HEK293T (cell line): ENCODE data around the gene NME4.
"Not testable (repeated sequence)": the region's sequence is repeated elsewhere in the genome, so short reads cannot be mapped to it uniquely, and the experiment has no call there.

Experiments
- CTCF ChIA-PET: fragments of 350-600 bp; formaldehyde crosslinking; extraction: SDS; loops from one replicate; lab custom pipeline; 2021; ENCODE audit warnings: antibody characterized with exemption, inconsistent platforms; lab: Yijun Ruan, JAX
- POLR2A ChIA-PET: fragments of 350-600 bp; formaldehyde crosslinking; extraction: SDS; loops from one replicate; lab custom pipeline; 2020; ENCODE audit warnings: antibody characterized with exemption, inconsistent platforms; lab: Yijun Ruan, JAX
- DNase-seq: peaks from one replicate; pipeline ENCODE4 v3.0.0; 2012; ENCODE audit warnings: mixed read lengths; ENCODE audit errors: extremely low spot score
- ARNT ChIP-seq: fragments of 450-650 bp; IDR thresholded peaks from 2 replicates; pipeline ENCODE4 v1.6.1; 2017; ENCODE audit warnings: mild to moderate bottlenecking
- BHLHE40 ChIP-seq: fragments of 450-650 bp; IDR thresholded peaks from 2 replicates; pipeline ENCODE4 v1.6.1; 2016; ENCODE audit warnings: mild to moderate bottlenecking, moderate library complexity, borderline replicate concordance
- CTBP1 ChIP-seq: fragments of 450-650 bp; IDR thresholded peaks from 2 replicates; pipeline ENCODE4 v1.6.1; 2016; ENCODE audit warnings: borderline replicate concordance
- ELF4 ChIP-seq: fragments of 450-650 bp; IDR thresholded peaks from 2 replicates; pipeline ENCODE4 v1.6.1; 2017; ENCODE audit warnings: antibody characterized with exemption
- FOXA1 ChIP-seq: fragments of 450-650 bp; IDR thresholded peaks from 2 replicates; pipeline ENCODE4 v1.6.1; 2016; ENCODE audit warnings: mild to moderate bottlenecking
- FOXK2 ChIP-seq: fragments of 450-650 bp; IDR thresholded peaks from 2 replicates; pipeline ENCODE4 v1.6.1; 2016; ENCODE audit warnings: mild to moderate bottlenecking
- FOXM1 ChIP-seq: fragments of 450-650 bp; IDR thresholded peaks from 2 replicates; pipeline ENCODE4 v1.6.1; 2017; ENCODE audit warnings: mild to moderate bottlenecking, borderline replicate concordance
- HDGF ChIP-seq: fragments of 450-650 bp; IDR thresholded peaks from 2 replicates; pipeline ENCODE4 v1.6.1; 2017; ENCODE audit warnings: antibody characterized with exemption, borderline replicate concordance
- L3MBTL2 ChIP-seq: fragments of 450-650 bp; conservative IDR thresholded peaks from 2 replicates; pipeline ENCODE4 v1.6.1; 2016; ENCODE audit warnings: mild to moderate bottlenecking
- LEF1 ChIP-seq: fragments of 450-650 bp; IDR thresholded peaks from 2 replicates; pipeline ENCODE4 v1.6.1; 2017; ENCODE audit warnings: mild to moderate bottlenecking, borderline replicate concordance
- NFRKB ChIP-seq: fragments of 450-650 bp; IDR thresholded peaks from 2 replicates; pipeline ENCODE4 v1.6.1; 2016; ENCODE audit warnings: mild to moderate bottlenecking, moderate library complexity
- SP1 ChIP-seq: fragments of 450-650 bp; IDR thresholded peaks from 2 replicates; pipeline ENCODE4 v1.6.1; 2017
- SUZ12 ChIP-seq: fragments of 450-650 bp; IDR thresholded peaks from 2 replicates; pipeline ENCODE4 v1.6.1; 2016; ENCODE audit warnings: mild to moderate bottlenecking
- TARDBP ChIP-seq: fragments of 450-650 bp; IDR thresholded peaks from 2 replicates; pipeline ENCODE4 v1.6.1; 2016
- ZNF384 ChIP-seq: fragments of 450-650 bp; IDR thresholded peaks from 2 replicates; pipeline ENCODE4 v1.6.1; 2016
- TF ChIP-seq, protein P1 (sequence below): fragments of 450-650 bp; IDR thresholded peaks from 2 replicates; pipeline ENCODE4 v1.6.1; 2016

The NME4 gene

DNA sequence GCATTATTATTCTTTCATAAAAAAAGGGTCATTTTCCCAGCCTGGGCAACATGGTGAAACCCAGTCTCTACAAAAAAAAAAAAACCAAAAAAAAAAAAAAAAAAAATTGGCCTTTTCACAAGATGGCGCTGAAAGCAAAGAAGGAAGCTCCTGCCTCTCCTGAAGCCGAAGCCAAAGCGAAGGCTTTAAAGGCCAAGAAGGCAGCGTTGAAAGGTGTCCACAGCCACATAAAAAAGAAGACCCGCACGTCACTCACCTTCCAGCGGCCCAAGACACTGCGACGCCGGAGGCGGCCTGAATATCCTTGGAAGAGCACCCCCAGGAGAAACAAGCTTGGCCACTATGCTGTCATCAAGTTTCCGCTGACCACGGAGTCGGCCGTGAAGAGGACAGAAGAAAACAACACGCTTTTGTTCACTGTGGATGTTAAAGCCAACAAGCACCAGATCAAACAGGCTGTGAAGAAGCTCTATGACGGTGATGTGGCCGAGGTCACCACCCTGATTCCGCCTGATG, 10.3 kb upstream of the NME4 start:
- DNase-seq = no peak
- ChIA-PET CTCF (interaction anchor here (0.6 to 0.7 kb wide), 3 partner anchors 35 to 113 kb away, joined by 3 to 4 read pairs (median 3); no protein-coding TSS in a partner anchor), POLR2A (no interaction called here)
- TF ChIP-seq LEF1 = no peak
- no peak for TF ChIP-seq HDGF
- no peak for TF ChIP-seq ELF4
- TF ChIP-seq BHLHE40 = no peak
- TF ChIP-seq ZNF384 = peak; percentile 97
- no peak for TF ChIP-seq FOXM1
- no peak for TF ChIP-seq FOXK2

DNA sequence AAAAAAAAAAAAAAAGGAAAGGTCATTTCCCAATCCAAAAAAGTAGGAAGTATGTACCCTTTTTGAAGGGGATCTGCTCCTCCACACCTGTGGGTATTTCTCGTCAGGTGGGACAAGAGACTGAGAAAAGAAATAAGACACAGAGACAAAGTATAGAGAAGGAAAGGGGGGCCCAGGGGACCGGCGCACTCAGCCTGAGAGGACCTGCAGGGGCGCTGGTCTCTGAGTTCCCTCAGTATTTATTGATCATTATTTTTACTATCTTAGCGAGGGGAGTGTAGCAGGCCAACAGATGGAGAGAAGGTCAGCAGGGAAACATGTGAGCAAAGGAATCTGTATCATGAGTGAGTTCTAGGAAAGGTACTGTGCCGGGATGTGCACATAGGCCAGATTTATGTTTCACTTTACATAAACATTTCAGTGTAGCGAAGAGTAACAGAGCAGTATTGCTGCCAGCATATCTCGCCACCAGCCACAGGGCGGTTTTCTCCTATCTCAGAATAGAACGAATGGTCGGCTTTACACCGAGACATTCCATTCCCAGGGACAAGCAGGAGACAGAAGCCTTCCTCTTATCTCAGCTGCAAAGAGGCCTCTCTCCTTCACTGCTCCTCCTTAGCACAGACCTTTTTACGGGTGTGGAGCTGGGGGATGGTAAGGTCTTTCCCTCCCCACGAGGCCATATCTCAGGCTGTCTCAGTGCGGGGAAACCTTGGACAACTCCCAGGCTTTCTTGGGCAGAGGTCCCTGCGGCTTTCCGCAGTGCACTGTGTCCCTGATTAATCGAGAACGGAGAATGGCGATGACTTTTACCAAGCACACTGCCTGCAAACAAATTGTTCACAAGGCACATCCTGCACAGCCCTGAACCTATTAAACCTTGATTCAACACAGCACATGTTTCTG, 9.0 kb upstream of the NME4 start:
- TF ChIP-seq ZNF384 = peak; percentile 59; the same call in 1 of the 2 replicates
- CTCF ChIA-PET, DNase-seq: not testable (repeated sequence)
- POLR2A ChIA-PET = interaction anchor here (1.7 kb wide), 1 partner anchor 10 kb away, joined by 4 read pairs; no protein-coding TSS in a partner anchor

DNA sequence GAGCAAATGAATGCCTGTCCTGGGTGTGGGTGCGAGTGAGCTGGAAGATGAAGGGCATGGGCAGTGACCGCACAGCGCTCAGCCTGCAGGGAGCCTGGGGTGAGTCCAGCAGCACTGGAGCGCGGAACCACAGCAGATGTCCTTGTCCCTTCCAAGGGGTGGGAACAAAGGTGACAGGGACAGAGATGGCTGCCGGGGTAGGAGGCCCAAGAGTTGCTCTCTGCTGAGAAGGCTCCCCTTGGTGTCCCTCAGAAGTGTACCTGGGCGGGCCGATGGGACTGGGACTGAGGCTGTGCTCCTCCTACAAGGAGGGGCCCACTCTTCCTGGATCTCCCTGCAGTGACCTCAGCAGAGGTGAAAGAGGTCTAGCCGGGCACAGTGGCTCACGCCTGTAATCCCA, 7.6 kb upstream of the NME4 start:
- POLR2A ChIA-PET = interaction anchor here (1.7 kb wide), 1 partner anchor 9 kb away, joined by 4 read pairs; no protein-coding TSS in a partner anchor
- CTCF ChIA-PET = interaction anchor here (1.0 to 1.2 kb wide), 2 partner anchors 101 to 211 kb away, joined by 3 read pairs; no protein-coding TSS in a partner anchor
- TF ChIP-seq CTBP1 (no peak), SUZ12 (no peak), BHLHE40 (no peak), SP1 (no peak), L3MBTL2 (no peak), FOXK2 (no peak), FOXM1 (no peak), NFRKB (no peak), ELF4 (no peak), FOXA1 (no peak), ZNF384 (no peak), ARNT (no peak)
- TF ChIP-seq, protein P1, sequence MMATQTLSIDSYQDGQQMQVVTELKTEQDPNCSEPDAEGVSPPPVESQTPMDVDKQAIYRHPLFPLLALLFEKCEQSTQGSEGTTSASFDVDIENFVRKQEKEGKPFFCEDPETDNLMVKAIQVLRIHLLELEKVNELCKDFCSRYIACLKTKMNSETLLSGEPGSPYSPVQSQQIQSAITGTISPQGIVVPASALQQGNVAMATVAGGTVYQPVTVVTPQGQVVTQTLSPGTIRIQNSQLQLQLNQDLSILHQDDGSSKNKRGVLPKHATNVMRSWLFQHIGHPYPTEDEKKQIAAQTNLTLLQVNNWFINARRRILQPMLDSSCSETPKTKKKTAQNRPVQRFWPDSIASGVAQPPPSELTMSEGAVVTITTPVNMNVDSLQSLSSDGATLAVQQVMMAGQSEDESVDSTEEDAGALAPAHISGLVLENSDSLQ = no peak
- DNase-seq = no peak

DNA sequence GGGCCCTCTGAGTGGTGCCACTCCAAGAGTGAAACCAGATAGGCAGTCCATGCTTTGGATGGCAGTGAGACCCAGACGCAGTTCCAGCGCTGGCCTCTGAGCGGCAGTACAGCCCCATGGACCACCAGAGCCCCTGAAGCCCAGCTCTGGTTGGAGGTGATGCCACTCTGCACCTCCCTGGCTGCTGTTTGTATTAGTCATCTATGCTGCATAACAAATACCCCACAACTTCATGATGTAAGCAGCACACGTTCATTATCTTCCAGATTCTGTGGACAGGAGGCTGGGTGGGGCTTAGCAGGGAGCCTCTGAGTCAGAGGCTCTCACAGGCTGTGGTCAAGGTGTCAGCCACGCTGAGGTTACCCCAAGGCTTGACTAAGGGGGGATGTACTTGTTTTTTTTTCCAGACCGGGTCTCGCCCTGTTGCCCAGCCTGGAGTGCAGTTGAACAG, 5.1 kb upstream of the NME4 start:
- TF ChIP-seq BHLHE40 = no peak
- TF ChIP-seq, protein P1 = peak; percentile 35; the same call in 1 of the 2 replicates
- DNase-seq = peak; percentile 79
- CTCF ChIA-PET = interaction anchor here (1.0 kb wide), 1 partner anchor 104 kb away, joined by 3 read pairs; no protein-coding TSS in a partner anchor
- POLR2A ChIA-PET = interaction anchor here (1.0 to 1.9 kb wide), 2 partner anchors 9 to 96 kb away, joined by 6 to 7 read pairs; no protein-coding TSS in a partner anchor

DNA sequence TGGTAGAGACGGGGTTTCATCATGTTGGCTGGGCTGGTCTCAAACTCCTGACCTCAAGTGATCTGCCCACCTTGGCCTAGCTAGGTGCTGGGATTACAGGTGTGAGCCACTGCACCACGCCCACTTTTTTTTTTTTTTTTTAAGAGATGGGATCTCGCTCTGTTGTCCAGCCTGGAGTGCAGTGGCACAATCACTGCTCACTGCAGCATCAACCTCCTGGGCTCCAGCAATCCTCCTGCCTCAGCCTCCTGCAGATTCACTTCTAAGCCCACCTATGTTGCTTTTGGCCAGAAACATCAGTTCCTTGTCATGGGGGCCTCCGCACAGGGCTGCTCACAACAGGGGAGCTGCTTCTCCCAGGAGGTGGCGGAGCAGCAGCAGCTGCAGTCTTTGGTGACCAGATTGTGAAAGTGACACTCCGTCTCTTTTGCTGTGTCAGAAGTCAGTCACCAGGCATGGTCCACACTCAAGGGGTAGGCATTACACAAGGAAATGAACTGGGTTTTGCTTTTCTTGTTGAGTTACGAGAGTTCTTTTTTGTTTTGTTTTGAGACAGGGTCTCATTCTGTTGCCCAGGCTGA, 4.5 kb upstream of the NME4 start:
- CTCF ChIA-PET = interaction anchor here (1.0 kb wide), 1 partner anchor 103 kb away, joined by 3 read pairs; no protein-coding TSS in a partner anchor
- no peak for DNase-seq
- POLR2A ChIA-PET = interaction anchor here (1.0 to 1.9 kb wide), 2 partner anchors 10 to 95 kb away, joined by 6 to 7 read pairs; no protein-coding TSS in a partner anchor
- TF ChIP-seq, protein P1 = no peak
- TF ChIP-seq ELF4 (no peak), BHLHE40 (no peak), LEF1 (no peak), NFRKB (no peak), HDGF (no peak), SP1 (no peak), CTBP1 (no peak), FOXK2 (no peak), ZNF384 (no peak), FOXM1 (no peak), SUZ12 (no peak), ARNT (no peak), L3MBTL2 (no peak), TARDBP (no peak), FOXA1 (no peak)

DNA sequence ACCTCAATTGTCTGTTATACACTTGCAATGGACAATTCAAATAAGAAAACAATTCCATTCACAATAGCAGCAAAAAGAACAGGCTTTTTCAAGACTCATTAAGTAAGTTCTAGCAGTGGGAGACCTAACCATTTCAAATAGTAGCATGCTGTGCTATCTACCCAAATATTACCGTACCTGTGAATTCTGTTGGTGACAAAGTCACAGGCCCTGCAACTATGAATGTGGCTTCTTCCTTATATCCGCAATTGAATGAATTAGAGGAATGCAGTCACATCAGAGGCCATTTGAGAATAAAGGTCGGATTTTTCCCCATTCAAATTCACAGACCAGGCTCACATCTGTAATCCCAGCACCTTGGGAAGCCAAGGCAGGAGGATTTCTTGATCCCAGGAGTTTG, 800 bp upstream of the NME4 start:
- TF ChIP-seq FOXK2 (no peak), L3MBTL2 (no peak), FOXA1 (no peak), BHLHE40 (no peak), CTBP1 (no peak), SP1 (no peak), FOXM1 (no peak)
- ChIA-PET POLR2A (interaction anchor here (1.0 kb wide), 1 partner anchor 30 kb away, joined by 3 read pairs; no protein-coding TSS in a partner anchor), CTCF (no interaction called here)
- DNase-seq = no peak
